ENCODE results near the gene EPAS1.

Gene EPAS1

DNA sequence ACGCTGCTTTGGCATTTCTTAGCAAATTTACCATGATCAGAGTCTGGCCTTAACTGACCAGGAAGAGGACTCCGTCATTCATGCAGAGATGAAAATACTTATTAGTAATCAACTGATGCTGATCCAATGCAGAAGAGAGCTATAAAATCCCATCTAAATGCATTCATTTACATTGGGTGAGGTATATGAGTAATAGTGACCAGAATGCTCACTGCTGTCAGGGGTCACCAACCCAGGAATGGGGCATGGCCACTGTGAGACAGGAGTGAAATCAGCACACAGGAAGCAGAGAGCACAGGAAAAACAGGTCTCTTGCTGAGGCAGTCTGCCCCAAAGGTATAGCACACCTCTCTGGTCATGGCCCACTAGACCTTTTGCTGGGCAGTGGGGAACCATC lies 114.0 kb downstream of the EPAS1 start:
- no peak for DNase-seq

DNA sequence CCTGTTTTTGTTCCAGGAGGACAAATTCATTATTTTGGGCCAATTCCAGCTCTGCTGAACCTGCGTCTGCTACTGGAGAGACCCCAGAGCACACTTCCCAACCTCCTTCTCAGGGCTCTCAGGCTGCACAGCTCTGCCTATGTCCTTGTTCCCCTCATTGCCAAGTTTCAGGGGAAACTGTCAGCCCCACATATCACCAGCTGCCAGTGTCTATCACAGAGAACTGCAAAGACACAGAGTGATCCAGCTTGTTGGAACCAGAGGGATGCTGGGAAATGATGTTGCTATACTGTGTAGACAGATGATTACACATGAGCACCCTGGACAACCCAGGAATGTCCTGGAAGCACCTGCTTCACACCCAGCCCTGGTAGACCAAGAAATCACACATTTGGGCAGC lies 114.8 kb downstream of the EPAS1 start:
- DNase-seq: no peak

DNA sequence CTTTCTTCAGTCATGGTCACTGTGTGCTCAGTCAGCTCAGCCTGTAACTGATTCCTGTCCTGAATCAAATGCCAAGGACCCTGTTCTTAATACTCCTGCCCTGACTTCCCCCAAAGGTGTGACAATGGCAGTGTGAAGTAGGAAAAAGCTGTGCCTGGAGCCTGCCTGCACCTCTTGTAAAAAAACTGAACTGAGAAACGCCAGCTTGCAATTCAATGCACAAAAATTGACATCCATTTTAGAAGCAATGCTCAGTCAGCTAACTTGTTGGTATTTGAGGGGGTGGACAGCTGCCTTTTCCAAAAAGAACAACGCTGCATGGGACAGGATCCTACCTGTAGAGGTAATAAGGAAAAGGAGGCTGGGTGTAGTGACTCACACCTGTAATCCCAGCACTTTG lies 115.9 kb downstream of the EPAS1 start:
- DNase-seq: no peak

DNA sequence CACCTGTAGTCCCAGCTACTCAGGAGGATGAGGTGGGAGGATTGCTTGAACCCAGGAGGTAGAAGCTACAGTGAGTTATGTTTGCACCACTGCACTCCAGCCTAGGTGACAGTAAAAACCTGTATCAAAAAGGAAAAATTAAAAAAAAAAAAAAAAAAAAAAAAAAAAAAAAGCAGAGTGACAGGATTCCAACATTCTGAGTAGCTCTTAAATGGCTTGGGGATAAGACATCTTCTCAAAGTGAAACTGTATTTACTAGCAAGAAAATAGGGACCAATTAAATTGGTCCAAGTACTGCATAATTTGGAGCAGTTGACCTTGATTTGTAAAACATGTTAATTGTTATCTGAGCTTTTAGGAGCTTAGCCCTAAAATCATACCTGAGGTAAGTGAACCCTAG lies 116.4 kb downstream of the EPAS1 start:
- DNase-seq: no peak

DNA sequence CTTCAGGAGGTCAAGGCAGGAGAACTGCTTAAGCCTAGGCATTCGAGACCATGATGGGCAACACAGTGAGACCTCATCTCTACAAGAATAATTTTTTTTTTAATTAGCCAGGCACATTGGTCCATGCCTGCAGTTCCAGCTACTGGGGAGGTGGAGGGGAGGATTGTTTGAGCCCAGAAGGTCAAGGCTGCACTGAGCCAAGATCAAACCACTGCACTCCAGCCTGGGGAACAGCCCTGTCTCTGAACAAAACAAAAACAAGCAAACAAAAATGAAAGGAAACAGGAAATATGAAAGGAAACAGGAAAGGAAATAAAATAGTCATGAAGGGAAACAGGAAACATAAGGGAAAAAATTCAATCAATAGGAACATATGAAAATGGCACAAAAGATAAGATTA lies 117.5 kb downstream of the EPAS1 start:
- no peak for DNase-seq

DNA sequence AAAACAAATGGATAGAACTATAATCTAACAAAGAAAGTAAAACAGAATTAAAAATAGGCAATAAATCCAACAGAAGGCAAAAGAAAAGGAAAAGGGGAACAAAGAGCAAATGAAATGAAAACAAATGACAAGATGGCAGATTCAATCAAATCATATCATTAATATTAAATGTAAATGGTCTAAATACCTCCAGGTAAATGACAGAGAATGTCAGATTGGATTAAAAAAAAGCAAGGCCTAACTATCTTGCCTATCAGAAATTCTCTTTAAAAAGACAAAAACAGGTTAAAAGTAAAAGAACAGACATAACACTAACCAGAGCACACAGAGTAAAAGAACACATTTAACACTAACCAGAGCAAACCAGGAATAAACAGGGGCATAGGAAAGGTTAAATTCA lies 119.1 kb downstream of the EPAS1 start:
- DNase-seq: no peak

DNA sequence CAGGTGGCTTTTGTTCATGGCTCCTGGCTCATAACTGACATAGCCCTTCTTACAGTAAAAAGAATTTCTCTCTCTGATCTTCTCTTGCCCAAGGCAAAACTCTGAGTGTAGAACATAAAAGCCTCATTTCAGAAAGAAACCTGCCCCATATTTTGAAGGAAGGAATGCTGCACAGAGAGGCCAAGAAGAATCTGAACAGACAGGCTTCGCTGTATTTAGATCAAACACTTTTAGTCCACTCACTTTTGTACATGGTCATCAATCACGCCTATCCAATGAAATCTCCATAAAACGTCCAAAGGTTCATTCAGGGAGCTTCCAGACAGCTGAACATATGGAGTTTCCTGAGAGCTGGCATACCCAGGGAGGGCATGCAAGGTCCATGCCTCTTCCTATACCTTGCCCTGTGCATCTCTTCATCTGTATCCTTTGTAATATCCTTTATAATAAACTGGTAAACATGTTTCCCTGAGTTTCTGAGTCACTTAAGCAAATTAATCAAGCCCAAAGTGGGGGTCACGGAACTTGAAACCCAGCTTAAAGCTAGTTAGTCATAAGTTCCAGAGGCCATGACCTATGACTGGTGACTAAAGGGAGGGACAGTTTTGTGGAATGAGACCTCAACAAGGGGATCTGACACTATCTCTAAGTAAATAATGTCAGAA lies 119.7 kb downstream of the EPAS1 start:
- DNase-seq: no peak

DNA sequence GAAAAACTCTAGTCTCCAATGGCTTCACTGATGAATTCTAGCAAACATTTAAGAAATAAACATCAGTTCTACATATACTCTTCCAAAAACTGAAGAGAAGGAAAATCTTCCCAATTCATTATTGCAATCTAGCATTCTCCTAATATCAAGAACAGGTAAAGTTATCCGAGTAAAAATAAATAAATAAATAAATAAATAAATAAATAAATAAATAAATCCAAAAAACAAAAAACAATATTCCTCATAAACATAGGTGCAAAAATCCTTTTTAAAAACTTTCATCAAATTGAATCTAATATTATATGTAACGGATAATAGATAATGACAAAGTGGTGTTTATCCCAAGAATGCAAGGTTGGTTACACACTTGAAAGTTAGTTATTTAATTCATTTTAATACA lies 123.7 kb downstream of the EPAS1 start:
- no peak for DNase-seq

DNA sequence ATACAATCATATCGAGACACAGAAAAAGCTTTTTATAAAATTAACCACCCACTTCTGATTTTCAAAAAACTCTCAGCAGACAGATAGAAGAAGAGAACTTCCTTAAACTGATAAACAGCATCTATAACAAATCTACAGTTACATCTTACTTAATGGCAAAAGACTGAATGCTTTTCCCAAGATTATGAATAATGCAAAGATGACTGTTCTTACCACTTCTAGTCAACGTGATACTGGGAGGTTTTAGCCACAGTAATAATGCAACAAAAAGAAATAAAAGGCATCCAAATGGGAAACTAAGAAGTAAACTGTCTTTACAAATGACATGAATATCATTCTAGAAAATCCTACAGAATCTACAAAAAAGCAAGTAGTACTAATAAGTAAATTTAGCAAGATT lies 124.2 kb downstream of the EPAS1 start:
- no peak for DNase-seq

DNA sequence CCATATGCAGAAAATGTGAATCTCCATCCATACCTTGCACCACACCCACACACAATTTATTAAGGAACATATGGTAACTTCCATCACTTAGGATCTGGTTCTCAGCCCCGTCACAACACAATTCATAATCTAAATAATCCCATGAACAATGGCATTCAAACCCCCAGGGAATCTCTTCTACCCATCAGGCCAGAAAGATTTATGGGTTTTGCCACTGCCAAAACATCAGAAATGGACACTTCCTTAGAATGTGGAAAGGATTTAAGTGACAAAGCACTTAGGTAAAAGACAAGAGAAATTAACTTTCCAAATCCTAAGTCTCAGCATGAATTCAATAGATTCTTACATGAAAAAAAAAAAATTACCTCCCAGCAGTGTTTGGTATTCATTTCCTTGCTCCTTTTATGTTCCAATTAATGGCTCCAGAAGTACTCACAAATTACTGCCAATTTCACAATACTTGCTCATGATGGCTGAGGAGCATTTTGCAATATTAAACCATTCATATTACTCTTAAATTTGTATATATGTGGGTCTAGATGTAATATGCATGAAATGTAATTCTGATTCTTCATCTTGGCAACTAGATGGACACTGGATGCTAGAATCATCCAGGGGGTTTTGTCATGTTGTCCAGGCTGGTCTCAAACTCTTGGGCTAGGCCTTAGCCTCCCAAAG lies 125.6 kb downstream of the EPAS1 start:
- DNase-seq: no peak

DNA sequence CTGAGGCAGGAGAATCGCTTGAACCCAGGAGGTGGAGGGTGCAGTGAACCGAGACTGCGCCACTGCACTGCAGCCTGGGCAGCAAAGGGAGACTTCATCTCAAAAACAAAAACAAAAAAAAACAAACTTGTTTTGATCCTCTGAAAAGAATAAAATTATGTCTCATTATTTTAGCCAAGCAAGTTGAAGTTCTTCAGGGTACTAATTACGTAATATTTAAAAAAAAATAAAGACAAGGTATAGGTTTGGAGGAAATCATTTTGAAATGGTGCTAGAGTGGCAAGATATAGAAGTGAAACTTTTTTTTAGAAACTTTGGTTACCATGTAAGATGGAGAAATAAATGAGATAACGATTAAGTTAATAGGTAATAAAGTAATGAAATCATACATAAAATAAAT lies 127.7 kb downstream of the EPAS1 start:
- DNase-seq: no peak

DNA sequence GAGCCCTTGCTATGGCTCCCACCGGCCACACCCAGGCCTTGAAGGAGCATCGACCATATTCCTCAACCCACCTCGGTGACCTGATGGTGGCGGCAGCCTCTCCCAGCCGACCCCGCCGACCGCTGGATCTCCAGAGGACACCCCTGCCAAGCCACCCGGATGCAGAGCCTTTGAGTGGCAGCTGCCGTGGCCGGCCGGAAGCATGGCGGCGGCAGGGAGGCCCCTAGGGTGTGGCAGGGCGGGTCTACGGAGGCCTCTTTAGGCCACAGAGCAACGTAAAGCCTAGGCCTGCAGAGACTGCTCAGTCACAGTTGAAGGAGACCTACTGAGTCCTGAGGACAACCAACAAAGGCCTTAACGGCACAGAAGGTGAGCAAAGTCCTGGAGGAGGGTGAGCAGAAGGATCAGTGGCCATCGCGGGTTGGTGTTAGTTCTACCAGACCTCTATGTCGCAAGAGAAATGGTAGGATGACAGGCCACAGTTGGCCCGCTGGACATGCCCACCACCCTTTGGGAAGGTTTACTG lies 131.8 kb downstream of the EPAS1 start:
- DNase-seq: no peak

DNA sequence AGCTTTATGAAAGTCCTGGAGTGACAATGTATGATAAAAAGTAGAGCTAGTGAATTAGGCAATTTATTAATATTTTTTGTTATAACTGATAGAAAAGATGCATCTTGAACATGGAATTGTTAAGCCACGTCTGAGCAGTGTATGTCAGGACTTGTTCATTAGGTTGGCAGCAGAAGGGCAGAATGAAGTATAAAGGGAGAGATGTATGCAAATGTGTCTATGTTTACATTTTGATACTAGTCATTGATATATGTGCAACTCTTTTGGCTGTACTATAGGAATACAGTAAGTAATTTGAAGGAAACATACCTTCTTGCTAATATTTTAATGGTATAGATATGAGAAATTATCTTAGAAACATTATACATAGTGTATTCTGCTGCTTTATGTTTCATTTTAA lies 133.2 kb downstream of the EPAS1 start:
- no peak for DNase-seq

DNA sequence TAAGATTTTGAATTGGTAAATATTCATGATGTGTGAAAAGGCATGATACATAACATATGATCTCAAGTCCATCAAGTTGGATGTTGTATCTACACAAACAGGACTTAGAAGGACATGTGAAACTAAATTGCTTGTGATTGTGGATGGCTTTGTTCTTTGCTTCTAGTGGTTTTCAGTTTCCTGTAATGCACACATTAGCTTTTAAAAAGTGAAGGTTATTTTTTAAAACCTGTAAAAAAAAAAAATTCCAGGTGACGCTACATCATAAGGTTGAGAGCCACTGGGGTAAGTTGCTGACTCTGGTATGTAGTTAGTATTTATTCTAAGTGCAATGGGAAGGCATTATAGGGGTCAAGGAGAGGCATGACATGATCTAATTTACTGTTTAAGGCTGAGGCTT lies 133.8 kb downstream of the EPAS1 start:
- no peak for DNase-seq

DNA sequence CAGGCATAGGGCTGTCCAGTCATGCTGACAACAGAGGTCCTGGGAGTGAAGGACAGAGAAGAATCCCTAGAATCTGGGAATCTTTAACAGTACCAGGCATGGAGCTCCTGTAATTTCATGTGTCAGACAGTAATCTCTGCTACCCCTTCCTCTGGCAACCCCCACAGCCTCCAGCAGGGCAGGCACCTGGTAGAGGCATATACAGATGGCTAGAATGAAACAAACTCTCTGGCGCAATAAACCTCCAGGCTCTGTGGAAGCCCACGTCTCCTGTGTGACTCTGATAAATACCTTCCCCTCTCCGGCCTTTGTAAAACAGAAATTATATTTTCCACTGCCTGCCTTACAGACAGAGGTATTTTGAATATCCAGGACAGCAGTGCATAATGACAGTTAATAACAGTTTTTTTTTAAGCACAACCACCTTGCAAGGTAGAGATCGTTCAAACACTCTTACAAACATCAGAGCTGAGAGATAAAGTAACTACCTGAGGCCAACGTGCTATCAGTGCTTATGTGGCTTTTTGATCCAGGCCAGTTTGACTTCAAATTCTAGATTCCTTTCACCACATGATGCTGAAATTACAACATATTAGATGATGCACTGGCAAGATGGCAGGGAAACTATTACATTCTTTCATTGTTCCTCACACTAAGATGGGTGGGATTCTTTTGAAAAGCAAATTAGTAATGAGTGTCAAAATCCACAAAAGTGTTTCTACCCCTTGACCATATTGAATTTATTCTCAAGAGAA lies 134.5 kb downstream of the EPAS1 start:
- no peak for DNase-seq

DNA sequence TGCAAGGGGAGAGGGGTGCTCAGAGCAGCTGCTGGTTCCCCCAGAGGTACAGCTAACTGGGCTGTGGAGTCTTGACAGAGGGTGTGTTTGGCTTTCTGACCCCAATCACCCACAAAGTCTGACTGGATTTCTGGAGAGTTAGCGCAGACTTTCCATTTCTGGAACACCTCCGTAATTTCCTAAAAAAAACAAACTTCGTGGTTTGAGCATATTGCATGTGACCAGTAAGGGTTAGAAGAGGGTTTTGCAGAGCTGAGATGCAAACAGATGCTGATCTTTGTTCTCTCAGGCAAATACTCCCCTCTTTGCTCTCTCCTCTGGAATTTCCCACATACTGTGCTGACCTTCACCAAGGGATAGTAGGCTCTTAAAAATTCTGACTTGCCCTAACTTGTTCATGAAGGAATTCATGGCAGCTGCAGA lies 137.7 kb downstream of the EPAS1 start:
- no peak for DNase-seq

DNA sequence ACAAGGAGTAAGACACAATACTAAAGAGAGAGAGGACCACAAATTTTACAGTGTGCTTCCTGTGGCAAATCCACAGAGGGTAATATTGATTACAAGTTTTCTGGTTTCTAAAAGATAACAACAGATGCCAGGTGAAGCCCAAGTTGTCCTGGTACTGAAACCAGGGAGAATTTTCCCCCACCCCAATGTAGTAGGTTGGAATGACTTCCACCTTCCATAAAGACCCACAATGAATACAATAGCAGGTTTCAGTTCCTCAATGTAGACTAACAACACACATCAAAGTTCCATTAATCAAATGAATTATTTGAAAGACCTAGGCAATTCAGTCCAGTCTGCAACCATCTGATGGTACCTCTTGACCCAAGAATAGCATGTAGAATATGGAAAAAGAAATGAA lies 138.1 kb downstream of the EPAS1 start:
- DNase-seq: no peak

DNA sequence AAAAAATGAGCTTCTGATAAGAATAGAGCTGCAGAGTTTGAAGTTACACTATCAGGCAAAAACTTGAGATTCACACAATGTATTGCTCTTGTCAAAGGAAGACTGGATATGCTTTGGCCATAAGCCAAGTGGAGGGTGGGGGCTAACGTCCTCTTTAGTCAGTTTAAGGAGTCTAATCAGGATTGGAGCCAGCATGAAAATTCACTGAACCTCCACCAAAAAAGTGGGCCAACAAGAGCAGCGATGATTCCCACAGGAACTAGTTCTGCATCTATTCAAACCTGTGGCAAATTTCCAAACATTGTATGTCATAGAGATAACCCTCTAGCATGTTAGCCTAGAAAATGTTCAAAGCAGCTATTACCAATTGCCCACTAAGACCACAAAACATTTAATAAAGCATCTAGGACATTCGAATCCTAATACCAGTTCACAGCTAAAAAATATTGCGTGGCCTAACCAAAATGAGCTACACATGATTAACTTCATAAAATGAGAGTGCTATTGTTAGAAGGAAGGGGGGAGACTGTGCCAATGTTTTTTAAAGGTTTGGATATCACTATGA lies 138.7 kb downstream of the EPAS1 start:
- DNase-seq: no peak

All from T1000 (cell line).